ENCODE data around the gene TTC31.

TTC31 gene

GRCh38 chr2:74524955-74525716 is 42.3 kb downstream of the TTC31 start:
- DNase-seq (ENCODE audit: low read depth in 2 of 3, low spot score in 1 of 3), result no peak

- DNase-seq (ENCODE audit: low read depth in 2 of 3, low spot score in 1 of 3), result no peak
Measured at GRCh38 chr2:74525717-74526648, 43.1 kb downstream of the TTC31 start, which contains the start of gene DQX1. Gene DQX1 (minus strand): TSS chr2:74526231. CDS start chr2:74525729, 502 bp downstream.

- no peak for DNase-seq (ENCODE audit: low read depth in 2 of 3, low spot score in 1 of 3)
Measured at GRCh38 chr2:74526649-74527230, 43.9 kb downstream of the TTC31 start.

GRCh38 chr2:74527741-74528140 is 44.9 kb downstream of the TTC31 start:
- DNase-seq (ENCODE audit: low read depth in 2 of 3, low spot score in 1 of 3), result no peak

- DNase-seq (ENCODE audit: low read depth in 2 of 3, low spot score in 1 of 3), result no peak
Measured at GRCh38 chr2:74528600-74529356, 45.9 kb downstream of the TTC31 start.

GRCh38 chr2:74529357-74530238 is 46.7 kb downstream of the TTC31 start, which contains the start of the genes AUP1 and HTRA2:
Gene AUP1 (minus strand): TSS chr2:74529706. CDS start chr2:74529629, 77 bp downstream.
Gene HTRA2 (plus strand): TSS chr2:74529933. CDS start chr2:74530007, 74 bp downstream.
- peak; percentile 86 to 94 (median 92) for DNase-seq (ENCODE audit: low read depth in 2 of 3, low spot score in 1 of 3)

GRCh38 chr2:74530239-74531187 is 47.6 kb downstream of the TTC31 start:
- DNase-seq (ENCODE audit: low read depth in 2 of 3, low spot score in 1 of 3), result peak in 1 of 3 donors; percentile 39

GRCh38 chr2:74531666-74532065 is 48.8 kb downstream of the TTC31 start:
- DNase-seq (ENCODE audit: low read depth in 2 of 3, low spot score in 1 of 3), result no peak

- no peak for DNase-seq (ENCODE audit: low read depth in 2 of 3, low spot score in 1 of 3)
Measured at GRCh38 chr2:74532222-74532621, 49.3 kb downstream of the TTC31 start.

GRCh38 chr2:74533464-74533863 is 50.6 kb downstream of the TTC31 start:
- no peak for DNase-seq (ENCODE audit: low read depth in 2 of 3, low spot score in 1 of 3)

GRCh38 chr2:74534411-74534810 is 51.5 kb downstream of the TTC31 start:
- no peak for DNase-seq (ENCODE audit: low read depth in 2 of 3, low spot score in 1 of 3)

- DNase-seq (ENCODE audit: low read depth in 2 of 3, low spot score in 1 of 3), result no peak
Measured at GRCh38 chr2:74535440-74535965, 52.6 kb downstream of the TTC31 start.

GRCh38 chr2:74536166-74536950 is 53.5 kb downstream of the TTC31 start:
- no peak for DNase-seq (ENCODE audit: low read depth in 2 of 3, low spot score in 1 of 3)

- DNase-seq (ENCODE audit: low read depth in 2 of 3, low spot score in 1 of 3), result no peak
Measured at GRCh38 chr2:74537140-74537539, 54.3 kb downstream of the TTC31 start.

- no peak for DNase-seq (ENCODE audit: low read depth in 2 of 3, low spot score in 1 of 3)
Measured at GRCh38 chr2:74538881-74539339, 56.0 kb downstream of the TTC31 start.

GRCh38 chr2:74540291-74540690 is 57.4 kb downstream of the TTC31 start:
- DNase-seq (ENCODE audit: low read depth in 2 of 3, low spot score in 1 of 3), result no peak

- no peak for DNase-seq (ENCODE audit: low read depth in 2 of 3, low spot score in 1 of 3)
Measured at GRCh38 chr2:74542978-74543377, 60.1 kb downstream of the TTC31 start.

All from stimulated activated CD4-positive, alpha-beta T cell treated with anti-CD3 and anti-CD28 coated beads, Interleukin-12 subunit alpha, Interleukin-12 subunit beta, amount 100 ng/mL, for 48 hours (primary cell).